IMR-90 (cell line): ENCODE results near the gene KIRREL2. TPM values are rescaled to one million over a fixed set of nuclear protein-coding genes. Genes with fewer than 3 reads are reported as not detected.

Experiments
- ATAC-seq: fragments of 200-7000 bp; cut with Tn5 transposase; 2 replicates; pipeline ENCODE4 v1.9.1; 2020; ENCODE audit warnings: low read depth, mild to moderate bottlenecking, moderate library complexity
- BruUV-seq: library from RNA; stranded (reverse); fragments of 400-500 nt; replicated peaks from 2 replicates; lab custom pipeline; 2021; lab: Mats Ljungman, UMichigan
- CTCF ChIA-PET: fragments of 300-600 bp; formaldehyde crosslinking; extraction: SDS; loops from one replicate; lab custom pipeline; 2021; ENCODE audit warnings: antibody characterized with exemption; lab: Yijun Ruan, JAX
- POLR2A ChIA-PET: fragments of 300-600 bp; sonication (Branson Sonifier 250); formaldehyde crosslinking; loops from one replicate; lab custom pipeline; 2022; ENCODE audit warnings: antibody characterized with exemption; ENCODE audit not compliant: unreplicated experiment; lab: Charles Lee
- DNase-seq: peaks from one replicate; pipeline ENCODE4 v3.0.0; 2013
- H2AFZ ChIP-seq: replicated peaks from 2 replicates; pipeline ENCODE3; 2013; ENCODE audit warnings: low read length, mild to moderate bottlenecking; ENCODE audit not compliant: poor library complexity
- H2AK5ac ChIP-seq: 2 replicates; pipeline ENCODE4 v1.6.1; 2013; ENCODE audit warnings: low read depth, low read length, inconsistent platforms
- H2AK9ac ChIP-seq: replicated peaks from 2 replicates; pipeline ENCODE3; 2013; ENCODE audit warnings: mild to moderate bottlenecking, low read depth, low read length, moderate library complexity; ENCODE audit not compliant: poor library complexity
- H2BK120ac ChIP-seq: 2 replicates; pipeline ENCODE4 v1.6.1; 2013; ENCODE audit warnings: low read depth, low read length, inconsistent platforms
- H2BK15ac ChIP-seq: 3 replicates; pipeline ENCODE4 v1.6.1; 2013; ENCODE audit warnings: low read depth, low read length, inconsistent platforms
- H2BK20ac ChIP-seq: 2 replicates; pipeline ENCODE4 v1.6.1; 2013; ENCODE audit warnings: low read depth, mild to moderate bottlenecking, inconsistent platforms, low read length, moderate library complexity
- H2BK5ac ChIP-seq: 2 replicates; pipeline ENCODE4 v1.6.1; 2013; ENCODE audit warnings: mild to moderate bottlenecking, low read depth, low read length, inconsistent platforms; ENCODE audit not compliant: poor library complexity, severe bottlenecking
- H3K14ac ChIP-seq: replicated peaks from 2 replicates; pipeline ENCODE4 v1.6.1; 2013; ENCODE audit warnings: low read depth, low read length, inconsistent platforms
- H3K18ac ChIP-seq: 2 replicates; pipeline ENCODE4 v1.6.1; 2013; ENCODE audit warnings: low read depth, low read length, control low read depth
- H3K23ac ChIP-seq: 2 replicates; pipeline ENCODE4 v1.6.1; 2013; ENCODE audit warnings: low read depth, low read length, inconsistent platforms
- H3K27ac ChIP-seq: 2 replicates; pipeline ENCODE4 v1.5.1; 2013; ENCODE audit warnings: mild to moderate bottlenecking, control low read depth, low read length; ENCODE audit not compliant: insufficient read depth
- H3K27me3 ChIP-seq: 2 replicates; pipeline ENCODE4 v1.6.1; 2013; ENCODE audit warnings: low read length; ENCODE audit not compliant: control insufficient read depth, insufficient read depth
- H3K36me3 ChIP-seq: 2 replicates; pipeline ENCODE4 v1.6.1; 2013; ENCODE audit warnings: low read length, mixed read lengths; ENCODE audit not compliant: control insufficient read depth, insufficient read depth
- H3K4ac ChIP-seq: 2 replicates; pipeline ENCODE4 v1.6.1; 2013; ENCODE audit warnings: low read depth, low read length, inconsistent platforms
- H3K4me1 ChIP-seq: 2 replicates; pipeline ENCODE4 v1.6.1; 2013; ENCODE audit warnings: low read length, mixed read lengths; ENCODE audit not compliant: control insufficient read depth, insufficient read depth
- H3K4me2 ChIP-seq: 2 replicates; pipeline ENCODE4 v1.6.1; 2013; ENCODE audit warnings: low read depth, mild to moderate bottlenecking, control low read depth, low read length, moderate library complexity
- H3K4me3 ChIP-seq: 2 replicates; pipeline ENCODE4 v1.5.1; 2013; ENCODE audit warnings: low read depth, mild to moderate bottlenecking, control low read depth, low read length, moderate library complexity; ENCODE audit not compliant: insufficient read depth
- H3K56ac ChIP-seq: 2 replicates; pipeline ENCODE4 v1.6.1; 2013; ENCODE audit warnings: low read length, inconsistent platforms; ENCODE audit not compliant: insufficient read depth; ENCODE audit errors: extremely low read depth
- H3K79me1 ChIP-seq, 2 experiments: 2 replicates each; pipeline ENCODE4 v1.6.1; 2013; ENCODE audit warnings: low read length in 2 of 2, inconsistent platforms in 1 of 2, low read depth in 1 of 2
- H3K9ac ChIP-seq: 2 replicates; pipeline ENCODE4 v1.6.1; 2013; ENCODE audit warnings: low read depth, low read length, control low read depth
- H3K9me1 ChIP-seq: 2 replicates; pipeline ENCODE4 v1.6.1; 2013; ENCODE audit warnings: low read length, inconsistent platforms; ENCODE audit not compliant: insufficient read depth
- H3K9me3 ChIP-seq: 2 replicates; pipeline ENCODE4 v1.6.1; 2013; ENCODE audit warnings: low read length; ENCODE audit not compliant: control insufficient read depth, insufficient read depth
- H4K20me1 ChIP-seq: 2 replicates; pipeline ENCODE4 v1.6.1; 2013; ENCODE audit warnings: low read length, inconsistent platforms; ENCODE audit not compliant: insufficient read depth
- H4K5ac ChIP-seq: 2 replicates; pipeline ENCODE4 v1.6.1; 2013; ENCODE audit warnings: mild to moderate bottlenecking, low read depth, low read length, control low read depth
- H4K8ac ChIP-seq, 2 experiments: 2 replicates each; pipeline ENCODE4 v1.6.1; 2013; ENCODE audit warnings: low read depth in 2 of 2, low read length in 2 of 2, control low read depth in 1 of 2, inconsistent platforms in 1 of 2
- H4K91ac ChIP-seq: 2 replicates; pipeline ENCODE4 v1.6.1; 2013; ENCODE audit warnings: low read depth, low read length, inconsistent platforms; ENCODE audit not compliant: insufficient read depth
- MAFK ChIP-seq: IDR thresholded peaks from 2 replicates; pipeline ENCODE4 v1.6.1; 2012; ENCODE audit warnings: low read depth, low read length, improper control_type of control experiment
- MXI1 ChIP-seq: IDR thresholded peaks from 2 replicates; pipeline ENCODE4 v1.6.1; 2012; ENCODE audit warnings: low read depth, mild to moderate bottlenecking, low read length, moderate library complexity, borderline replicate concordance
- RFX5 ChIP-seq: IDR thresholded peaks from 2 replicates; pipeline ENCODE4 v1.8.0; 2012; ENCODE audit warnings: low read depth, mild to moderate bottlenecking, low read length, moderate library complexity
- WGBS, 2 experiments: methylation state at CpG; one replicate each; pipeline versions ENCODE4 v1.1.5 to v1.1.7; 2013; ENCODE audit warnings: missing lambda C conversion rate in 2 of 2; ENCODE audit not compliant: insufficient read length in 1 of 2; ENCODE audit errors: extremely low coverage in 2 of 2; 5-methylcytosine and 5-hydroxymethylcytosine counted together
- dilution Hi-C: fragments of 300-500 bp; cut with HindIII; formaldehyde crosslinking; loops from one replicate; pipeline ENCODE4 v1.14.3; 2018; ENCODE audit warnings: low sequenced_read_pairs; ENCODE audit not compliant: unreplicated experiment
- in situ Hi-C: fragments of 300-500 bp; cut with MboI; formaldehyde crosslinking; loops from 3 replicates; pipeline ENCODE4 v1.14.3; 2019; ENCODE audit warnings: low sequenced_read_pairs, inconsistent platforms, mixed read lengths
- intact Hi-C: fragments of 100-400 bp; cut with micrococcal nuclease; formaldehyde crosslinking; loops from 2 replicates; pipeline ENCODE4 v1.10.0; 2022
- polyA plus RNA-seq, 3 experiments: library from polyadenylated mRNA; depleted of rRNA; stranded (reverse); fragments of >200 nt; gene quantifications; 2 replicates each; pipeline ENCODE4 v1.2.3, GENCODE V29; 2012; ENCODE audit warnings: low replicate concordance in 1 of 3
- total RNA-seq: library from RNA; depleted of rRNA; stranded (reverse); fragments of >200 nt; gene quantifications from 2 replicates; pipeline ENCODE4 v1.2.3, GENCODE V29; 2012

The KIRREL2 gene
- total and polyA plus RNA-seq, 2 of the 4 experiments (the other 2 are of a cell fraction): not detected

DNA sequence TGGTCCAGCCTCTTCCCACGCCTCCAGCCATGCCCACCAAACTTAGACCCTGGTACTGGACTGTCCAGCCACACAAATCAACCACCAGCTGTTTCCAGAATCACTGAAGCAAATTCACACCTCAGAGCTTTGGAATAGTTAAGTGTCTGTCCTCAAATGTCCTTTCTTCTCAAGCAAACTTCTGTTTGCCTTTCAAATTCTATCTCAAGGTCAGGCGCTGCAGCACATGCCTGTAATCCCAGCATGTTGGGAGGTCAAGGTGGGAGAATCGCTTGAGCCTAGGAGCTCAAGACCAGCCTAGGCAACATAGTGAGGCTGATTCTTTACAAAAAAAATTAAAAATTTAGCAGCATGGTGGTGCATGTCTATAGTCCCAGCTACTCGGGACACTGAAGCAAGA lies 24.7 kb upstream of the KIRREL2 start:
- Histone ChIP-seq H3K14ac (no peak overlapping the region), H3K4ac (no peak overlapping the region), H2BK20ac (no peak overlapping the region), H4K20me1 (no peaks in the 10 kb centered on the region), H3K79me1 (no peaks in the 10 kb centered on the region), H3K4me1 (no peaks in the 10 kb centered on the region), H2BK5ac (no peak overlapping the region), H2AK9ac (no peak overlapping the region), H3K4me3 (no peak overlapping the region), H3K36me3 (no peaks in the 10 kb centered on the region), H3K18ac (no peak overlapping the region), H2BK15ac (no peak overlapping the region), H3K56ac (no peak overlapping the region), H2BK120ac (no peak overlapping the region), H4K5ac (no peak overlapping the region), H3K4me2 (no peak overlapping the region), H4K8ac (no peak overlapping the region), H3K23ac (no peak overlapping the region), H2AFZ (no peak overlapping the region), H3K9me3 (no peaks in the 10 kb centered on the region), H3K9ac (no peak overlapping the region), H3K27ac (no peak overlapping the region), H4K91ac (no peak overlapping the region), H3K9me1 (no peaks in the 10 kb centered on the region), H3K27me3 (peaks cover 19% of the 10 kb centered on the region), H2AK5ac (no peak overlapping the region)
- no peak for DNase-seq
- ATAC-seq: no peak
- in situ Hi-C loops: no loop called here
- CTCF ChIA-PET: no interaction called here
- BruUV-seq: no TSS peak
- dilution Hi-C loops: no loop called here
- 57% methylated on average over 1 of the region's 4 CpGs; no CpG with 5 or more reads in 1 of the 2 experiments for WGBS, 2 experiments
- intact Hi-C loops: no loop called here
- POLR2A ChIA-PET: no interaction called here
- TF ChIP-seq MXI1 (no peak), RFX5 (no peak), MAFK (no peak)
